Mesodermal cell (in vitro differentiated cells): ENCODE results near the gene ACSL6.

Source experiments
- H3K27ac ChIP-seq: 2 replicates; pipeline ENCODE4 v1.7.0; 2013; ENCODE audit warnings: mild to moderate bottlenecking, low read depth, low read length, moderate library complexity; ENCODE audit not compliant: severe bottlenecking
- H3K36me3 ChIP-seq: 2 replicates; pipeline ENCODE4 v1.7.1; 2013; ENCODE audit warnings: mild to moderate bottlenecking, low read length, moderate library complexity; ENCODE audit not compliant: control insufficient read depth, insufficient read depth
- H3K4me1 ChIP-seq: one replicate; pipeline ENCODE4 v1.7.1; 2013; ENCODE audit warnings: mild to moderate bottlenecking, low read length; ENCODE audit not compliant: insufficient read depth, control insufficient read depth, poor library complexity, severe bottlenecking
- H3K4me3 ChIP-seq: 2 replicates; pipeline ENCODE4 v1.7.0; 2013; ENCODE audit warnings: low read length, control low read depth, mild to moderate bottlenecking; ENCODE audit not compliant: insufficient read depth, poor library complexity, severe bottlenecking; ENCODE audit errors: extremely low read depth
- H3K9me3 ChIP-seq: 2 replicates; pipeline ENCODE4 v1.7.1; 2013; ENCODE audit warnings: mild to moderate bottlenecking, low read length, moderate library complexity; ENCODE audit not compliant: control insufficient read depth
- WGBS, 2 experiments: methylation state at CpG; one replicate each; pipeline ENCODE4 v1.1.5; 2013; ENCODE audit warnings: missing lambda C conversion rate in 2 of 2; ENCODE audit not compliant: insufficient coverage in 2 of 2; 5-methylcytosine and 5-hydroxymethylcytosine counted together

Gene ACSL6

GRCh38 chr5:131974622-131974955 lies 36.9 kb downstream of the ACSL6 start:
- Histone ChIP-seq H3K4me3 (no peak overlapping the region), H3K27ac (no peak overlapping the region), H3K9me3 (no peaks in the 10 kb centered on the region), H3K36me3 (no peaks in the 10 kb centered on the region), H3K4me1 (peaks cover 20% of the 10 kb centered on the region)
- WGBS, 2 experiments: 88 to 91% methylated on average over 5 of the region's 5 CpGs

GRCh38 chr5:131974016-131974415 lies 37.4 kb downstream of the ACSL6 start:
- Histone ChIP-seq H3K4me3 (no peak overlapping the region), H3K27ac (no peak overlapping the region), H3K9me3 (no peaks in the 10 kb centered on the region), H3K4me1 (peaks cover 20% of the 10 kb centered on the region), H3K36me3 (no peaks in the 10 kb centered on the region)
- WGBS, 2 experiments: 86% methylated on average over 1 of the region's 1 CpG; no CpG with 5 or more reads in 1 of the 2 experiments

GRCh38 chr5:131973089-131973712 lies 38.3 kb downstream of the ACSL6 start:
- Histone ChIP-seq H3K27ac (no peak overlapping the region), H3K9me3 (no peaks in the 10 kb centered on the region), H3K4me1 (peaks cover 20% of the 10 kb centered on the region), H3K36me3 (no peaks in the 10 kb centered on the region), H3K4me3 (no peak overlapping the region)
- WGBS, 2 experiments: 92 to 95% methylated on average over 7 to 8 of the region's 9 CpGs

GRCh38 chr5:131968396-131968954 lies 43.0 kb downstream of the ACSL6 start:
- Histone ChIP-seq H3K4me1 (no peaks in the 10 kb centered on the region), H3K36me3 (no peaks in the 10 kb centered on the region), H3K27ac (no peak overlapping the region), H3K9me3 (no peaks in the 10 kb centered on the region), H3K4me3 (no peak overlapping the region)
- 93 to 100% methylated on average over 1 to 2 of the region's 5 CpGs for WGBS, 2 experiments

GRCh38 chr5:131966551-131966950 lies 44.9 kb downstream of the ACSL6 start:
- Histone ChIP-seq H3K4me1 (no peaks in the 10 kb centered on the region), H3K27ac (no peak overlapping the region), H3K4me3 (no peak overlapping the region), H3K36me3 (no peaks in the 10 kb centered on the region), H3K9me3 (no peaks in the 10 kb centered on the region)
- WGBS, 2 experiments: 89 to 100% methylated on average over 1 of the region's 1 CpG

GRCh38 chr5:131965826-131966415 lies 45.5 kb downstream of the ACSL6 start:
- no peaks in the 10 kb centered on the region for H3K36me3 ChIP-seq
- H3K4me3 ChIP-seq: no peak overlapping the region
- no peaks in the 10 kb centered on the region for H3K9me3 ChIP-seq
- 68 to 72% methylated on average over 4 to 5 of the region's 6 CpGs for WGBS, 2 experiments
- no peaks in the 10 kb centered on the region for H3K4me1 ChIP-seq
- no peak overlapping the region for H3K27ac ChIP-seq

GRCh38 chr5:131959906-131960305 lies 51.6 kb downstream of the ACSL6 start:
- Histone ChIP-seq H3K4me3 (no peak overlapping the region), H3K27ac (no peak overlapping the region), H3K4me1 (no peaks in the 10 kb centered on the region), H3K36me3 (no peaks in the 10 kb centered on the region), H3K9me3 (no peaks in the 10 kb centered on the region)
- 88 to 100% methylated on average over 1 to 2 of the region's 3 CpGs for WGBS, 2 experiments

GRCh38 chr5:131959136-131959535 lies 52.3 kb downstream of the ACSL6 start:
- Histone ChIP-seq H3K36me3 (no peaks in the 10 kb centered on the region), H3K4me1 (no peaks in the 10 kb centered on the region), H3K9me3 (no peaks in the 10 kb centered on the region), H3K27ac (no peak overlapping the region), H3K4me3 (no peak overlapping the region)
- 95 to 96% methylated on average over 3 to 5 of the region's 5 CpGs for WGBS, 2 experiments

- no peaks in the 10 kb centered on the region for H3K9me3 ChIP-seq
- H3K4me1 ChIP-seq: no peaks in the 10 kb centered on the region
- 85 to 87% methylated on average over 5 to 7 of the region's 8 CpGs for WGBS, 2 experiments
- no peak overlapping the region for H3K4me3 ChIP-seq
- no peaks in the 10 kb centered on the region for H3K36me3 ChIP-seq
- H3K27ac ChIP-seq: no peak overlapping the region
These were observed 53.6 kb downstream of the ACSL6 start for GRCh38 chr5:131957721-131958441.

GRCh38 chr5:131953969-131954368 lies 57.5 kb downstream of the ACSL6 start:
- Histone ChIP-seq H3K4me1 (no peaks in the 10 kb centered on the region), H3K36me3 (no peaks in the 10 kb centered on the region), H3K4me3 (no peak overlapping the region), H3K9me3 (no peaks in the 10 kb centered on the region), H3K27ac (no peak overlapping the region)
